ENCODE measurements around the gene HMGB2.

HMGB2 gene

DNA sequence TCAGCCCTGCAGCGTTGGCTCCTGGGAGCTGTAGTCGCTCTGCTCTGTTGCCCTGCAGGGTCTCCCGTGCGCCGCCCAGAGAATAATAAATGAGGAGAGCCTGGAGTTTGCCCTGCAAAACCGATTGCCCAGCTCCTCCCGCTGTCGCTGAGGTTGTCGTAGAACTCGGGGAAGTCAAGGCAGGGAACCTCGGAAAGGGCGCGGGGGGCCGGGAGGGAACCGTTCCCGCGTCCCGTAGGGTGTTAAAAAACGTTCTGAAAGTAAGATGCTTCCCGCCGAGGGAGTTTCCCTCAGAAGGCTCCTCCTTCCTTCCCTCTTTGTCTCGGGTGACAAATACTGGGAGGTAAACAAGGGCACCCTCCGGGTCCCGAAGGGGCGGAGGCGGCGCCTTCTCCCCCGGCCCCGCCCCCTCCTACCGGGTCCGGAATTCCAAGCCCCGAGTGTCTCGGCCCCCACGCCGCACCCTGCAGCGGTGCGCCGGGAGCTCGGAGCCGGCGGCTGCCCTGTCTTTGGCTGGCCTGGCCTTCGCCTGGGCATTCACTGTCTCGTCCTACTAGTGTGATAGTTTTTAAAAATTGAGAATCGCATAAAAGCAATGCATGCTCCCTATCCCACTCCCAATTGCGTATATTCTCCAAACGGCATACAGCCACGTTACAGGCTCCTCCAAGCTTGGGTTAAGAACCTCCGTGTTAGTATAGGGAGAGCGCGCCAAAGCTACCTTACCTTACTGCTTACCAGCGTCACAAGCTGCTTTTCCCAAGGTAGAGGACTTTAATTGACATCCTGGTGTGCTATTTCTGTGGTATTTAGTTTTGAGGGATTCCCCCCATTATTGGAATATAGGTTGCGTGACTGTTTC lies 964 bp upstream of the HMGB2 start:
- peaks cover 27% of the 10 kb centered on the region for H3K36me3 ChIP-seq (ENCODE audit: insufficient read depth, low read length)
- peaks cover 25% of the 10 kb centered on the region for H3K4me1 ChIP-seq (ENCODE audit: control insufficient read depth, insufficient read depth, low read length, unreplicated experiment)
- no peaks in the 10 kb centered on the region for H3K27me3 ChIP-seq (ENCODE audit: insufficient read depth, low read length)
- peak overlapping the region; percentile 97 for H3K4me3 ChIP-seq (ENCODE audit: low read depth, low read length)
- H3K79me2 ChIP-seq (ENCODE audit: control insufficient read depth, insufficient read depth, low read length, unreplicated experiment) = peaks cover 40% of the 10 kb centered on the region
- H2AFZ ChIP-seq (ENCODE audit: low read length, unreplicated experiment) = peak overlapping the region; percentile 64
- peak overlapping the region; percentile 86 for H3K27ac ChIP-seq (ENCODE audit: low read depth, low read length)

DNA sequence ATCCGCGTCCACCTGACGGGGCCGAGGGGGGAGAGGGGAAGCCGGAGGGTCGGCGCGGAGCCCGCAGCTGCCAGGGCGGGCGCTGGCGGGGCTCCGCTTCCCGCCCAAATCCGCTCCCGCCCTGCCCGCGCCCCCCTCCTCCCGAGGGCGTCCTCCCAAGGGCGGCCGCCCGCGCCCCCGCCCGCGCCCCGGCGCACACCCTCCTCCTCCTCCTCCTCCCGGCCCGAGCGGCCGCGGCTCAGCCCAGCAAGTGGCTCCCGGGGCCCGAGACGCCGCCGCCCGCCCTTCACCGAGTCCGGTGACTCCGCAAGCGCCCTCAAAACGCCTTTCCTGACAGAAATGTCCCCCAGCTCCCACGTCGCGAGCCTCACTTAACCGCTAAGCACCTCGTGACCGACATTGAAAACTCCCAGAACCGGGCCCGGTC lies 487 bp downstream of the HMGB2 start:
- Histone ChIP-seq H2AFZ (ENCODE audit: low read length, unreplicated experiment) (no peak overlapping the region), H3K27me3 (ENCODE audit: insufficient read depth, low read length) (no peaks in the 10 kb centered on the region), H3K4me3 (ENCODE audit: low read depth, low read length) (peak overlapping the region; percentile 97), H3K79me2 (ENCODE audit: control insufficient read depth, insufficient read depth, low read length, unreplicated experiment) (peaks cover 40% of the 10 kb centered on the region), H3K27ac (ENCODE audit: low read depth, low read length) (peak overlapping the region; percentile 98), H3K4me1 (ENCODE audit: control insufficient read depth, insufficient read depth, low read length, unreplicated experiment) (peaks cover 25% of the 10 kb centered on the region), H3K36me3 (ENCODE audit: insufficient read depth, low read length) (peaks cover 38% of the 10 kb centered on the region)

DNA sequence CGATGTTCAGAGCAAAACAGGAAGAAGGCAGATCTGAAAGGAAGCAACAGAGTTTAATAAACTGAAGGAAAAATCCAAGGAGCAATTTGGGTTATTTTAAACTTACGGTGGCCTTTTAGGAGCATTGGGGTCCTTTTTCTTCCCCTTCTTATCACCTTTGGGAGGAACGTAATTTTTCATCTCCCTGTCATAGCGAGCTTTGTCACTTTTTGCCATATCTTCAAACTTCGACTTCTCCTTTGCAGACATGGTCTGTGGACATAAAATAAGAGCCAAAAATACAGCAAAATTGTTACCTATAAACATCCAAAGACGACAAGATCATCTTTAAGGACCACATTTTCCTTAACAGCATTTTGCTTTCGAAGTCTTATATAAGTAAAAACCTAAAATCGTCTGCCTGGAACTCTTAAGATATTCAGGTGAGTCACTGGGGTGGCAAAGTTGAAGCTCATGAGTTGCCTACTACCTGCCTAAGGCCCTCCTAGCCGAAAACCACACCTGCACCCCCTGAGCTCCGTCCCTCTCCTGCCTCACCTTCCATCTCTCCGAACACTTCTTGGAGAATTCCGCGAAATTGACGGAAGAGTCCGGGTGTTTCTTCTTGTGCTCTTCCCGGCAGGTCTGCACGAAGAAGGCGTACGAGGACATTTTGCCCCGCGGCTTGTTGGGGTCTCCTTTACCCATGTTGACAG lies 1.0 kb downstream of the HMGB2 start:
- H3K4me1 ChIP-seq (ENCODE audit: control insufficient read depth, insufficient read depth, low read length, unreplicated experiment) = peaks cover 25% of the 10 kb centered on the region
- no peaks in the 10 kb centered on the region for H3K27me3 ChIP-seq (ENCODE audit: insufficient read depth, low read length)
- peaks cover 40% of the 10 kb centered on the region for H3K79me2 ChIP-seq (ENCODE audit: control insufficient read depth, insufficient read depth, low read length, unreplicated experiment)
- peaks cover 38% of the 10 kb centered on the region for H3K36me3 ChIP-seq (ENCODE audit: insufficient read depth, low read length)
- peak overlapping the region; percentile 98 for H3K27ac ChIP-seq (ENCODE audit: low read depth, low read length)
- peak overlapping the region; percentile 97 for H3K4me3 ChIP-seq (ENCODE audit: low read depth, low read length)
- H2AFZ ChIP-seq (ENCODE audit: low read length, unreplicated experiment) = no peak overlapping the region

DNA sequence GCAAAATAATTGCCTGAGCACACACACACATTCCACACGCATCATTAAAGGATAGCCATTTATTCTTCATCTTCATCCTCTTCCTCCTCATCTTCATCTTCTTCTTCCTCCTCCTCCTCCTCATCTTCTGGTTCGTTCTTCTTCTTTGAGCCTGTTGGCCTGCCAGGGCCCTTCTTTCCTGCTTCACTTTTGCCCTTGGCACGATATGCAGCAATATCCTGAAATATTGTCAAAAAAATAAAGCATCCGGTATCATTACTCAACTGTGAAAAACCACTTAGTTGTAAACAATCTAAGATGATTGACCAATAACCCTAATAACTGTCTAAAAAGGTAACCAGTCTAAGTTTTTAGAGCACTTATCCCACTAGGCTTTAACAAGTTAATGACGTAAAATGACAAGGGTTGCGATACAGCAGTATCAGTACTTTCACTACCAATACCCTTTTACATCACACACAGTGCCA lies 2.1 kb downstream of the HMGB2 start:
- no peaks in the 10 kb centered on the region for H3K27me3 ChIP-seq (ENCODE audit: insufficient read depth, low read length)
- peaks cover 38% of the 10 kb centered on the region for H3K36me3 ChIP-seq (ENCODE audit: insufficient read depth, low read length)
- H3K4me1 ChIP-seq (ENCODE audit: control insufficient read depth, insufficient read depth, low read length, unreplicated experiment) = peaks cover 20% of the 10 kb centered on the region
- peak overlapping the region; percentile 98; the same call in 1 of the 2 replicates for H3K27ac ChIP-seq (ENCODE audit: low read depth, low read length)
- peak overlapping the region; percentile 97 for H3K4me3 ChIP-seq (ENCODE audit: low read depth, low read length)
- peaks cover 35% of the 10 kb centered on the region for H3K79me2 ChIP-seq (ENCODE audit: control insufficient read depth, insufficient read depth, low read length, unreplicated experiment)
- H2AFZ ChIP-seq (ENCODE audit: low read length, unreplicated experiment) = no peak overlapping the region

DNA sequence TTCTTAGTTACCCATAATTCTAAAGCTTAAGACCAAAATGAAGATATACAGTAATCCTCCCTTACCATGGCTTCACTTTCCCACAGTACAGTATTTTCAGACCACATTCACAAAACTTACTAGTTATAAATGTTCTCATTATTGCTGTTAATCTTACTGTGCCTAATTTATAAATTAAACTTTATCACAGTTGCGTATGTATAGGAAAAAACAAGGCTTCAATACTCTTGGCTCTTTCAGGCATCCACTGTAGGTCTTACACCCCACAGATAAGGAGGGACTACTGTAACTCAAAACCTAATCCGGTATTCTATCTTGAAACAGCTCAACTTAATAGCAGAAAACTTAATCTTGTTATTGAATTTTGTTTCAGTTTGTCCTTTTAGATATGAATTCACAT lies 3.6 kb downstream of the HMGB2 start:
- Histone ChIP-seq H3K4me1 (ENCODE audit: control insufficient read depth, insufficient read depth, low read length, unreplicated experiment) (peaks cover 7% of the 10 kb centered on the region), H3K27ac (ENCODE audit: low read depth, low read length) (no peak overlapping the region), H3K4me3 (ENCODE audit: low read depth, low read length) (peak overlapping the region; percentile 6), H2AFZ (ENCODE audit: low read length, unreplicated experiment) (no peak overlapping the region), H3K79me2 (ENCODE audit: control insufficient read depth, insufficient read depth, low read length, unreplicated experiment) (peaks cover 28% of the 10 kb centered on the region), H3K36me3 (ENCODE audit: insufficient read depth, low read length) (peaks cover 38% of the 10 kb centered on the region), H3K27me3 (ENCODE audit: insufficient read depth, low read length) (no peaks in the 10 kb centered on the region)

DNA sequence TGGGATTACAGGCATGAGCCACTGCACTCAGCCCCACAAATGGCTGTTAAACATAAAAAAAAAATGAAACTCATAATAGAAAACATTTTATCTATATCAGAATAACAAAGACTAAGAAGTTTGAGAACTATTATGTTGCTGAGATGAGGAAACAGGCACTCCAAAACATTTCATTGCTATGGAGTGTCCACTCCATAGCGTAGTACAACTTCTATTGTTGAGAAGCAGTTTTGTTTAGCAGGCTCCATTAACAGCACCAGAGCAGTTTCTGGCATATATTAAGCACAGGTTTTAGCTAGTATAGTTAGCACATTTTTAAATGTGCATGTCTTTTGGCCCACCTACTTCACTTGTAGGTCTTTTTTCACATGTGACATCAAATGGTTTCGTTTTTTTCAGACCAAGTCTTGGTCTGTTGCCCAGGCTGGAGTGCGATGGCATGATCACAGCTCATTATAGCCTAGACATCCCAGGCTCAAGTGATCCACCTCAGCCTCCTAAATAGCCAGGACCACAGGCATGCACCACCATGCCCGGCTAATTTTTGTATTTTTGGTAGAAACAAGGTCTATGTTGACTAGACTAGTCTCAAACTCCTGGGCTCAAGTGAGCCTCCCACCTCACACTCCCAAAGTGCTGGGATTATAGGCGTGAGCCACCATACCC lies 5.8 kb downstream of the HMGB2 start:
- H3K27ac ChIP-seq (ENCODE audit: low read depth, low read length) = no peak overlapping the region
- H3K4me3 ChIP-seq (ENCODE audit: low read depth, low read length) = no peak overlapping the region
- peaks cover 21% of the 10 kb centered on the region for H3K79me2 ChIP-seq (ENCODE audit: control insufficient read depth, insufficient read depth, low read length, unreplicated experiment)
- H3K27me3 ChIP-seq (ENCODE audit: insufficient read depth, low read length) = no peaks in the 10 kb centered on the region
- H3K36me3 ChIP-seq (ENCODE audit: insufficient read depth, low read length) = peaks cover 38% of the 10 kb centered on the region
- H2AFZ ChIP-seq (ENCODE audit: low read length, unreplicated experiment) = no peak overlapping the region
- H3K4me1 ChIP-seq (ENCODE audit: control insufficient read depth, insufficient read depth, low read length, unreplicated experiment) = peaks cover 7% of the 10 kb centered on the region

DNA sequence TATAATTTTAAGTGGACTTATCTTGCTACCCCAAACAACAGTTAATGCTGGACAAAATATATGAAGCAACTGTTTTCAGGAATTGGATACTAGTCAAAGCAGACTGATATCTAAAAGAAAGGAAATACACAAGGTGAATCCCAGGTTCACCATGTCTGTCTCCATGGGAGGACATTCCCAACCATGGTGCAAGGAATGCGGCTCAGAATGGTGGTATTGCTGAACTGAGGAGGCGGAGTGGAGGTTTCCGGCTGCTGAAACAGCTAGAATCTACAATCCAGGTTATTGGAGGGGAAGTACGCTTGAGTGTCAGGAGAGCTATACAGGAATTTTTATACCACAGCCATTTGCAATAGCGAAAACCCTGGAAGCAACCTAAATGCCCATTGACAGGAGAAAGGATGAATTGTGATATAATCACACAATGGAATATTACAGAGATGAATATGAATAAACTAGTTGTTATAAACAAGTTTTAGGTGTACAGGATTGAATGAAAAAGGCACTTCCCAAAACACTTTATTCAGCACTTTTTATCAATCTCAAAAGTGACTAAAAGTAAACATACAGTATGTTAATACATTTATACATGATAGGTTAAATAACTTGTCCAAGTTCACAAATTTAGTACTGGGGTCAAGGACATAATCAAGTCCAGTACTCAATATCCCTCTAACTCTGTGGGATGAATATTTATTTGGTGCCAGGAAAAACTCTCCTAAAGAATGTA lies 9.0 kb downstream of the HMGB2 start:
- no peak overlapping the region for H2AFZ ChIP-seq (ENCODE audit: low read length, unreplicated experiment)
- H3K4me1 ChIP-seq (ENCODE audit: control insufficient read depth, insufficient read depth, low read length, unreplicated experiment) = no peaks in the 10 kb centered on the region
- H3K79me2 ChIP-seq (ENCODE audit: control insufficient read depth, insufficient read depth, low read length, unreplicated experiment) = no peaks in the 10 kb centered on the region
- H3K27ac ChIP-seq (ENCODE audit: low read depth, low read length) = no peak overlapping the region
- H3K27me3 ChIP-seq (ENCODE audit: insufficient read depth, low read length) = no peaks in the 10 kb centered on the region
- no peak overlapping the region for H3K4me3 ChIP-seq (ENCODE audit: low read depth, low read length)
- H3K36me3 ChIP-seq (ENCODE audit: insufficient read depth, low read length) = peaks cover 12% of the 10 kb centered on the region

DNA sequence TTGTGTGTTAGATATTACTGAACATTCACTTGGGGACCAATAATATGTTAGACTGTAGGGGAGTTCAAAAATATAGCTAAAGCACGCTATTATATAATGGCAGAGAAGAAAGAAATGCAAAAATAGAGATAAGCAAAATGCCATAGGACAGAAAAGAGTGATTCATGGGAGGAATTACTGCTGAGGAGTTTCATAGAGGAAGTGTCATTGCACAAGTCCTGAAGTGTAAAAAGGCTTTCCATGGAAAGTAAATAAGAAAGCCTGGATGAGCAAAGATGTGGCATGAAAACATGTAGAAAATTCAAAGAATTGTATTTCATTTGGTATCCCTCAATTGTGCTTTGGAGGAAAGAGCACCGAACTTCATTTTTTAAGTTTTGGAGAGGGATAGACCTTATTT lies 14.5 kb downstream of the HMGB2 start:
- no peaks in the 10 kb centered on the region for H3K79me2 ChIP-seq (ENCODE audit: control insufficient read depth, insufficient read depth, low read length, unreplicated experiment)
- no peaks in the 10 kb centered on the region for H3K36me3 ChIP-seq (ENCODE audit: insufficient read depth, low read length)
- H3K4me1 ChIP-seq (ENCODE audit: control insufficient read depth, insufficient read depth, low read length, unreplicated experiment) = peaks cover 17% of the 10 kb centered on the region
- H3K4me3 ChIP-seq (ENCODE audit: low read depth, low read length) = no peak overlapping the region
- H2AFZ ChIP-seq (ENCODE audit: low read length, unreplicated experiment) = no peak overlapping the region
- no peaks in the 10 kb centered on the region for H3K27me3 ChIP-seq (ENCODE audit: insufficient read depth, low read length)
- H3K27ac ChIP-seq (ENCODE audit: low read depth, low read length) = no peak overlapping the region

DNA sequence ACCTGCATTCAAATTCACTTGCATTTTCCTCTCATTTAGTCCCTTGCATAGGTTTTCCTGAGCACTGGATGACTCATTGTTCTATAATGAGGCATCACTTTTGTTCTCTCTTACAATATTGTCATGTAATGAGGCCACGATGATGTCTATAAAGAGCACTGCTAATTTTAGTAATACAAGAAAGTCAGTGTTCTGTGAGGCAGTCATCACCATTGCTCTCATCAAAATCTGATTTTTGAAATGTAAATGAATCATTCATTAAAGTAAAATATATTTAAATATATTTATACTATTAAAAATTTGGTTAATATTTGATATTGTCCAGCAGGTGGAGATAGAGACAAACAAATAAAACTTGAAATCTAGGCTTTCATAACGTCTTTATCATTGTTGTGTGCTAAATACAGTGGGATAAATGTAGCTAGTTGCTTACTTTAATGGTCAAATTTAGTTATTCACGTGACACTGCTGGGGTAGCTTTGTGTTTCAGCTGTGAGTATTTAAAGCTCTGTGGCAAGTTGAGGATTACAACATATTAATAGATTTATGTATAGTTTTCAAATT lies 15.4 kb downstream of the HMGB2 start:
- H3K36me3 ChIP-seq (ENCODE audit: insufficient read depth, low read length) = no peaks in the 10 kb centered on the region
- no peak overlapping the region for H2AFZ ChIP-seq (ENCODE audit: low read length, unreplicated experiment)
- no peaks in the 10 kb centered on the region for H3K79me2 ChIP-seq (ENCODE audit: control insufficient read depth, insufficient read depth, low read length, unreplicated experiment)
- no peak overlapping the region for H3K4me3 ChIP-seq (ENCODE audit: low read depth, low read length)
- no peaks in the 10 kb centered on the region for H3K27me3 ChIP-seq (ENCODE audit: insufficient read depth, low read length)
- H3K27ac ChIP-seq (ENCODE audit: low read depth, low read length) = 0 out of 2 replicates have a peak overlapping the region, but pooled peaks have one; percentile 2
- H3K4me1 ChIP-seq (ENCODE audit: control insufficient read depth, insufficient read depth, low read length, unreplicated experiment) = peaks cover 17% of the 10 kb centered on the region

DNA sequence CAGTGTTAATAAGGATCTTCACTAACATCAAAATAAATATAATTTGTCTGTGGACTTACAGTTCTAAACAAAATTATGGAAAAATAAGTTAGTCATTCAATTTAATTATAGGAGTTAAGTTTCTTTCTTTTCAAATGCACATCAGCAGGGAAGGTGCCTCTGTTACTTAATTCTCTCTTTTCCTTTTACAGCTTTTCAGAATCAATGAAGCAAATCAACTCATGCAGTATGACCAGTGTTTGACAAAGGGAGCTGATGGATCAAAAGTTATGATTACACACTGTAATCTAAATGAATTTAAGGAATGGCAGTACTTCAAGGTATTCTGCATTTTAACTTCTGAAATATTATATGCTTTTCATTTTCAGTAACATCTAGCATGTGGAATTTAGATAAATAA lies 15.9 kb downstream of the HMGB2 start:
- no peaks in the 10 kb centered on the region for H3K79me2 ChIP-seq (ENCODE audit: control insufficient read depth, insufficient read depth, low read length, unreplicated experiment)
- no peak overlapping the region for H3K27ac ChIP-seq (ENCODE audit: low read depth, low read length)
- no peaks in the 10 kb centered on the region for H3K36me3 ChIP-seq (ENCODE audit: insufficient read depth, low read length)
- H3K27me3 ChIP-seq (ENCODE audit: insufficient read depth, low read length) = no peaks in the 10 kb centered on the region
- peaks cover 17% of the 10 kb centered on the region for H3K4me1 ChIP-seq (ENCODE audit: control insufficient read depth, insufficient read depth, low read length, unreplicated experiment)
- no peak overlapping the region for H2AFZ ChIP-seq (ENCODE audit: low read length, unreplicated experiment)
- H3K4me3 ChIP-seq (ENCODE audit: low read depth, low read length) = no peak overlapping the region
